GM21528 (cell line): Measurements from ENCODE around the gene MACROD2.

ENCODE experiments used
- ATAC-seq: cut with Tn5 transposase; IDR thresholded peaks from one replicate; pipeline ENCODE4 v1.9.1; 2021; ENCODE audit warnings: mild to moderate bottlenecking, moderate library complexity; ENCODE audit not compliant: unreplicated experiment, low FRiP score

MACROD2 gene

DNA sequence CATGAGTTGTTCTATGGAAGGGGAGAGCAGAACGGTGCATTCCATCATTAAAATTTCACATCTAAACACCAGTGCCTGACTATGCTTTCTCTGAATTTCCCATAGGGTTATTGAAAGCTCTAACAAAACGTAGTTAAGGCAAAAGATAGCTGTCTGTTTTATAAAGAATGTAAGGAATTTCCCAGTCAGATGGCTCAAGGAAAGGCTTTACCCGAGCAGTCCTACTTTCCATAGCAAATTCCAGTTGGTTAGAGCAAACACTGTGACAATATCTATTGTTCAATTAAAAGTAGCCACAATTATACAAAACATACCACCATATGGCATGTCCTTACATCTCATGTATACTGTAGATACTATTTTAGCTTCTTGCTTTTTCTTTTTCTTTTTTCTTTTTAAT, 1401.6 kb downstream of the MACROD2 start:
- ATAC-seq, result no peak

DNA sequence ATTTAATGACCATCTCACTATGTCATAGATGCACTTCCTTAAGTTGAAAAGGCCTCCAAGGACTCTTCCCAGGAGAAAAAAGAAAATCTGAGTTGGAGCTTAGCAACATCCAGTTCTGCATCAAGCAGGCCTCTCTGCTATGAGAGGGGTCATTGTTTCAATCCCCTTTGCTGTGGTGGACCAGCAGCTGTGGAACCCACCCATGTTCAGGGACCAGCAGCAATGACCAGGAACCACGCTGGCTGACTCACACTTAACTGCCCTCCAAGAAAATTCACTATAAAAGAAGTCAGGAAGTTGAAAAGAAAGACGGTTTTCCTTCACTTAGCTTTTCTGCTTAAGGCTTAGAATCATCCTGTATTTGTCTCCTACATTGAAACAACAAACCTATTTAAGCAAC, 1404.5 kb downstream of the MACROD2 start:
- ATAC-seq, result no peak

DNA sequence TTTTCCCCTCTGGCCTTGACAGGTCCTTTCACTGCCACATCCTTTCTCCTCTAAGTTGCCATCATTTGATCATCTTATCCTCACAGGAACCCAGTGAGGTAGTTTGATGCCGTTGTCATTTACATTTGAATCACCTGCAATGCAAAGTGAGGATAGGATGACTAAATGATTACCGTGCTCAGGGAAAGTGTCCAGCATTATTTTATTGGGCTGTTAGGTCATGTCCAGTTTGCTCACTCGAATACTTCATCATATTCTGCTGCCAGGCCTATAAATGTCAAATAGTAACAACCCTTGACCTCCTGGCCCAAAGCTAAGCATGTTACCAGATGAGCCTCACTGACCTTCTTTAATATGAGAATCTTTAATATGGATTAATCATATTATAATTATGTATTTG, 1410.8 kb downstream of the MACROD2 start:
- no peak for ATAC-seq

DNA sequence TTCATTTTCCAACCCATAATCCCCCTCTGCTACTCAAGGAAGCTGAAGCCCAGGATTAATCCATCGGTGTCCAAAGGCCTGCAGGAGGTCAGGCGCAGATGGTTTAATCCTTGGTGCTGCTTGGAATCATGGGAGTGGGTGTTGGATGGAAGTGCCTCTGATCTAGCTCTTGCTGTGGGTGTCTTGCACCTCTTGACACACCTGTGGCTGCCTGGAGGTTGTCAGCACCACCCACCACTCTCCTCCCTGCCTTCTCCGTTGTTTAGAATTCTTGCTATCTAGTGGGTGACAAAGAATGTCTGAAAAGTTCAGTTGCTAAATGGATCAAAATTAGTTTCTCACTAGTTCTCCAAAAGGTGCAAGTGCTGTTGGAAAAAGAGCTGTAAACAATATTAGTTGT, 1416.5 kb downstream of the MACROD2 start:
- no peak for ATAC-seq

DNA sequence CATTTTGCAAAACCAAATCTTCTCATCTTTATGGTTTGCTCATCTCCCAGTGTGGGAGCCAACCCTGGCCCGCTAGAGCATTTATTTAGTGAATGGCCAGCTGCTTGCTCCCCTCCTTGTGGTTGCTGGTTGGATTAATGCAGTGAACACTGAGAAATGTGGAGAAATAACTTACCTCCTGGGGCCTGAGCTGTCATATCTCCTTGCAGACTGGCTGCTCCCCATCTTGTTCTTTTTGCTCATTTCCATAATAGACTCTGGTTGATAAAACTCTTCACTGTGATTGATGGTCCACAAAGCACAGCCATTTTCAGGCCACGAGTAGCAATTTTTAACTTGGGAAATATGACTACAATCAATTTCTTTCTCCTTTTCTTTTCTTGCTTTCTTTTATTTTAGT, 1420.6 kb downstream of the MACROD2 start:
- no peak for ATAC-seq

DNA sequence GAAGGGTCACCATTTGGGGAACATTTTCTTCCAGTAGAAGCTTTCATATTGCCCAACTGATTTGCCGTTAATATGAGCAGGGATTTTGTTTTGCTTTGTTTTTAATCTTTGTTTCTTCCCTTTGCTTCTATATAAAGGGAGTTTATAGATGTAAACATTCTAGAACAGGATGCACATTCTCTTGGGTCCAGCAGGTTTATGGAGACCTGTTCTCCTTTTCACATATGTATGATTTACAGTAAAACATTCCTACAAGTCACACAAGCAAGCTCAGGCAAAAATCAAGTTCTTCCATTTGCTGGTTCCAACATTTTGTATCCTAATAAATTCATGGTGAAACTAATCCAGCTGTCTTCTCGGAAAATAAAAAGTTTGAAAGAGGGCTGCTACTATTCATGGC, 1424.5 kb downstream of the MACROD2 start:
- no peak for ATAC-seq

DNA sequence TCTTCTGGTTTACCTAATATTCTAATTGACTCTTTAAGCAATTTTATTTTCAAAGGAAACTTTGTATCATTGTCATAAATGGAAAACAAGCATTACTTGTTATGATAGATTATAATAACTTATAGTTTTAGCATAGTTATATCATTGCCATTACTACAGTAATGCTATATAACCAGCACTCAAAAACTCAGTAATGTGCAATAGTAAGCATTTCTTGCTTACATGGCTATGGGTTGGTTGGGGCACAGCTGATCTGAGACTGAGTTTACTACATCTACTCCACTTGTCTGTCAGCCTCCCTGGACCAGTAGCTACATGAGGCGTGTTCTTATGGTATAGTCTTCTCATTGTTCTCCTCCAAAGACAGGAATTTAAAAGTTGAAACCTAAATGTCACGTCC, 1427.7 kb downstream of the MACROD2 start:
- no peak for ATAC-seq

DNA sequence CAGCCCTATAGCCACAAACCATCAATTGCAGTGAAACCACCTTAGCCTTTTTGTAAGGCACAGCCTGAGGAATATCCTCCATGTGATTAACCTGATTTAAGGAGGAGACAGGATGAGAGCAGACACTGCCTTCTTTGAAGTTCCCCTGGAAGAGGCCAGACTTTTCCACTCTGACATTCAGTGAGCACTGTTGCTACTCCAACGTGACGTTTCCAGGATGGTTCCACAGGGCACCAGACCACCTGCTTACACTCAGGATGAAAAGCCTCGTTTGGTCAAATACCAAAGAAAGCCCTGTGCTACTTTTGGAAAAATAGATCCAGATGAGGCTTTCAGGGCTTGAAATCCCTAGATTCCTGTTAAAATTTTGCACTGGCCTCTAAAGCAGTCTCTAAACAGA, 1444.2 kb downstream of the MACROD2 start:
- no peak for ATAC-seq

DNA sequence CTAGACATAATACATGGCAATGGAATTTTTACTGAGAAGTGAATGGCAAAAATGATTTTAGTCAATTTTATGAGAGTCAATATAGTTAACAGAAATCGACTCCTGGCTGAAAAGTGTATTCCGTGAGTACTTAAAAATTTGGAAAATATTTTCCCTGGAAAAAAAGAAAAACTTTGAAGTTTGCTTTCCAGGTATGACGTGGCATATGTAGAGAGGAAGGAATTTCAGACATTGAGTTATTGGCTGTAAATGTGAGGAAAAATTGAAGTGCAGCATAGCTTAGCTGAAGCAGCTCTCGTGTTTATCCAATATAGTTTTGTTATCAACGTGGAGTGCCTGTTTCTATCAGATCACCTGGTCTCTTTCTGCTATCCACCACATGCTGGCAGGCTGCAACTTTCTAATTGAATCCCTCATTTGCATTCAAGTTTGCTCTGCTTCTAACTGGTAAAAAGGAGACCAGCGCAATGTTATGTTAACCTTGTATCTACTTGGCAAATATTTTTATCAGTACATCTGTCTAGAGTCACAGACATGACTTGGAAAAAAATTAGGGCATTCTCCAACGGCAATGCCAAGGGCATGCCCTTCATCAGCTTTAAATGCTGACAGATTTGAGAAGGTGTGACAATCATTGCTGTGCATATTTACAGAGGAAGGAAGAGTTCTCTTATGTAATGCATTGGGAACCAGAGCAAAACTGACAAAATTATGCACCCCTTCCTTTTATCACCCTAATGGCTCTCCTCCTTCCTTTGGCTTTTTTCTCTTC, 1444.9 kb downstream of the MACROD2 start:
- ATAC-seq, result no peak

DNA sequence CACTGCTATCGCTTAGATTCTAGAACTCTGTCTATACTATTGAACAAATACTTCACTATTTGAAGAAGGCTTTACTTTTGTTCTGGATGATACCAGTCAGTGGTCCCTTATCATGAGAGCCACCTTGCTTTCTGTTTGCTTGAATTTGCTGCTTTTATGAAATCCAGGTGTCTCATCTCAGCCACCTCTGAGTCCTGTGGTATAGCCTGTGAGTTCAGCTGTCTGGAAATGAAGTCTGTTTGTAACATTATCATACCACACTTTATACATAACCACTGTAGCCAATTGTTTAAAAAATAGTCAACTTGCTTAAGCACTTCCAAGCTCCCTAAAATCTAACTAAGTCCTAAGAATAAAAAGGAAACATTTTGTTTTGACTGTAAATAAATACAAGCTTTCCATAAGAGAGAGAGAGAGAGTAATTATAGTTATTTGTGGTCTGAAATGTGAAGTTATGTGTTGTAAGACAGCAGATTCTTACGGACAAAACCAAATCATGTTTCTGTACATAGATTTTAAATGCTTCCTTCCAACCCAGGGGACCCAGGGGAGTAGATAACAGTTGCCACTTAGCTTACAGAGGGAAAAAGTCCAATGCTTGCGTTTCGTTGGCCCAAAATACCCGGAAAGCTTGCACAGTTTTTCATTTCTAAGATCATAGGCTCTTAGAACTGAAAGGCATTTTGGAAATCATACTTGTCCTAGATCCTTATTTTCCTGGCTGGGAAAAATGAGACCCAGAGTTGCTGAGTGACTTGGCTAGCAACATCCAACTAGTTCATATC, 1449.9 kb downstream of the MACROD2 start:
- no peak for ATAC-seq

DNA sequence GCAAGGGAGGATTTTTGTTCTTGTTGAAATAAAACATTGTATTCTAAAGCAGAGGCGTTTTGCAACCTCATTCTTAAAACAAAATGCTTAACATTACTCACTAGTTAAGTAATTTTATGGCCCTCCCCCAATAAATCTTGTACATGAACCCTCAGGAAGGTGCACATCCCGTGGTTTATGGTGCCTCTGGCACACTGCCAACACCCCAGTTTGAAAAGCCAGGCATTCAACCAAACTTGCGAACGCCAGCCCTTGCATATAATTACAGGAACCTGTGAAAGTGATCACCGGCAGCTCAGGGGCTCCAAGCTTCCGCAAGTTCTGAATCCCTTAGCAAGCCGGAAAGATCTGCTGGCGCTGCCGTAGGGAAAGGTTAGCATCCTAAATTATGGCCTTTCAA, 1451.1 kb downstream of the MACROD2 start:
- ATAC-seq, result no peak

DNA sequence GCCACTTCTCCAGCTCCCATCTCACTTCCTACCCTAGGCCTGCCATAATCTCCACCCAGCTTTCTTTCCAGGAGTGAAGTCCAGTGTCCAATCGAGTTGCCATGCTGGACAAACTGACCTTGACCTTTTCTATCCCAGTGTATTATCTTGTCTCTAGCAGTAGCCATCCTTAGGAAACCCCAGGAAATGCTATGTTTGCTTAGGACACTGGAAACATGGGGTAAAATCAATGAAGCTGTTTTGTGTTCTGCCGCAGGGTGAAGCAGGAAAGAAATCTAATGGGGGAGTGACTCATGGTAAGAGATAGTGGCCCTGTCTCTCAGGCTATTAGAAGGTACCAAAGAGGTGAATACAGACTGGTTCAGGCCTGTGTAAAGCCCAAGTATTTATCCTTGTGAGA, 1452.2 kb downstream of the MACROD2 start:
- no peak for ATAC-seq

DNA sequence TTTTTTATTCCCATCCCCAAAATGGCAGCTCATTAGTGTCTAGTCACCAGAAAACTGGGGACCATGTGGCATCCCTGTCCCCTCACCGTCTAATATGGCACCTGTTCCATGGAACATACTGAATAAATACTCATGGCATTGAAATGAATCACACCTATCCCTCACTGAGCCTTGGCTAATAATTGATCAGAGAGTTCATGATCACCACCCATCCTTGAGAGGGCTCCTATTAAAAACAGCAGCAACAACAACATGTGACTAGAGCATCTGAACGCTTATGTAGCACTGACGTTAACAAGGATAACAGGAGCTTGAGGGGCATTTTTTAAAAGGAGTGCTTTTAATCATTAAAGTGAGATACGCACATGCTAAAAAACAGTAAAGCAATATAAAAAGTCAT, 1453.7 kb downstream of the MACROD2 start:
- no peak for ATAC-seq

DNA sequence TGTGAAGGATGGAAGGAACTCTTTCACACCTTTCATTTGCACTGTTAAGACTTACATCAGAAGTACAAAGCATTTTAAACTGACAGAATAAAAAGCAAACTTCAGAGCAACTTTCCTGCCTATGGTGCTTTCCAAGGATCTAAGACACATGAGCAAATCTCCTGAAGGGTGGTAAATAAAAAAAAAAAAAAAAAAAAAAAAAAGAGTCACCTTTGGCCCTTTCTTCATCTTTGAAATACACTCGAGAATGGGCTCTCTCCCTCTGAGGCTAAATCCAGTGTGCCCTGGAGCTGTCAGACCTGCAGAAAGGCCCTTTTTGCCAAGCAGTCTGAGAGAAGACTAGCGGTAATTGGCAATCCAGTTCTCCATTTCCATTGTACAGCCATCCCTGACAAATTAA, 1455.9 kb downstream of the MACROD2 start:
- no peak for ATAC-seq

DNA sequence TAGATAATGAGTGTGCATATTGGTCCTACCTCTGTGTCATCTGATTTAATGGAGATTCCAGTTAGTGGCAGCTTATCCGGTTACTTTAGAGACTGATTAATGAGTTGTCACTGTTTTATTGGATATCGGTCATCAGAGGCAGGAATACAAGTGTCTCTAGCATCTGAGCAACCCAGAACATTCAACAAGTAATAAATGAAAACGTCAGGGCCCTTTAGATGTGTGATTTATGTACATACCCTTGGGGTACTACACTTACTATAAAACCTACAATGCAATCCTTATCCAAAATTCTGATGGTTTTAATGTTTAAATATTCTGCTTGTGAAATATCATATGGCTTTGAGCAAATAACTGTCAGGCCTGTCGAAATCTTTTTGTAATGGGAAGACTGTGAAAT, 1460.0 kb downstream of the MACROD2 start:
- ATAC-seq, result no peak

DNA sequence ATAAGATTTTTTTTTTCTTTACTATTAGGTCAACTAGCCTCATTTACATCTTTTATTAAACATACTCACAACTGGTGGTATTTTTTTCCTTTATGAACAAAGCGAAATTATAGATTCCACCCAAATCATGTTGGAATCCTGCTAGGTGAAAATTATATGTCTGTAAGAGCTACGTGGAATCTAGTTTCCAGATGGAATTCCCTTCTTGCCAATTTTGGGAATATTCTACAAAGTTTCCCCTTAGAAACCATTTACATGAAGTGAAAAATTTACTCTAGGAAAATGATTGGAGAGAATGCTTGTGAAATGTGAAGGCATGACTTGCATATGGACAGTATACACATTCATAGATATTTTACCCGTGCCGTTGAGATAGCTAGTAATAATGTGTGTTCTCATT, 1466.6 kb downstream of the MACROD2 start:
- ATAC-seq, result no peak

DNA sequence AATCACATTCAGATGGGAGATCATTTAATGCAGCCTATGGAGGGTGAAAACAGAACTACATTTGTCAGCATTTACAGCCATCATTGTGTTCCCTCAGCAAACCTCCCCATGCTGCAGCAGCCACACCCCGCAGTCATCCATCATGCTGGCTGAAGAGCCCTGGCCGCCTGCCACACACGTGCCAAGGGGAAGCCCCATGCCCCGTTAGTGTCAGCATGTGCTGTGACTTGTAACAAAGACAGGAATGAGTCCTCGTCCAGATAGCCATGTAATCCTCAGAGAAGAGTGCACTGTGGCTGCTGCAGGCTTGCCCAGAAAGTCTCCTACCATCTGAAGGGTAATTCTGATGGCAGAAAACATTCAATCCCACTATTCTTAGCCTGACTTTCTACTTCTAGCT, 1480.2 kb downstream of the MACROD2 start:
- no peak for ATAC-seq

DNA sequence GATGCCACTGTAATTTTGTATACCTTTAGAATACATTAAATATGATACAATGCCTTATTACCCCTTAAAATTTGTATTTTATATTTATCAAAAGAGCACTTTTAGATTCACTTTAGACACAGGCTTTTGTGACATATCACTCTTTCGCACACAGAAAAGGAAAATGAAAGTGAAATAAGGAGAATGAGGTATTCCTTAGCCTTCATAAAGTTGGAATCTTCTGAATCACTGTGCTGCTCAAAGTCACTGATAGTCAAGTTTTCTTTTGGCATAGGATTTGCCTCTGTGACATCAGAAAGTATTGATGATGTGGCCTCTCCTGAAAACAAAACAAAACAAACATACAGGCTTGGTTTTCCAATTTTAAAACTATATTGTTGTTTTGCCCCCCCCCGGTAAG, 1480.9 kb downstream of the MACROD2 start:
- no peak for ATAC-seq

DNA sequence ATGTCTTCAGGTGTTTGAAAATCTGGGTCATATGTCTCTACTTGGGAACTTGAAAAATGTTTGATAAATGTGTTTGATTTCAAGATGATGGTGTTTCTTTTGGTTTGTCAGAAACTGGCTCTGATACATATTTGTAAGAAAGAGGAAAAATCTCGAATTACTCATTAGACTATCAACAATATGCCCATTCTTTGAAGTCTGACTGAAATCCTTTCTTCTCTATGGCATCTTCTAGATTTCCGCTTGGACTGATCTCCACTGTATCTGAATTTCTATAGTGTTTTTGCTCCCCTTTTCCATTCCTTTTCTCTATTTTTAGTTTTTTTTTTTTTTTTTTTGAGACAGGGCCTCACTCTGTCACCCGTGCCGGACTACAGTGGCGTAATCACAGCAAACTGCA, 1481.5 kb downstream of the MACROD2 start:
- no peak for ATAC-seq

DNA sequence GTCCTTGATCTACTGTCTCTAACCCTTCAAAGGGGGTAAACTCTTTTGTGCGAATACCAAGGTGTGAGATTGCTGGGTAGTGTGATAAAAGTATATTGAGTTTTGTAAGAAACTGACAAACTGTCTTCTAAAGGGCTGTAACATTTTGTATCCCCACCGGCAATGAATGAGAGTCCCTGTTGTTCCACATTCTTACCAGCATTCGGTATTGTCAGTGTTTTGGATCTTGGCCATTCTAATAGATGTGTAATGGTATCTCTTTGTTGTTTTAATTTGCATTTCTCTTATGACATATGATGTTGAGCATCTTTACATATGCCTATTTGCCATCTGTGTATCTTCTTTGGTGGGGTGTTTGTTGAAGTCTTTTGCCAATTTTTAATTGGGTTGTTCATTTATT, 1487.2 kb downstream of the MACROD2 start:
- ATAC-seq, result no peak

DNA sequence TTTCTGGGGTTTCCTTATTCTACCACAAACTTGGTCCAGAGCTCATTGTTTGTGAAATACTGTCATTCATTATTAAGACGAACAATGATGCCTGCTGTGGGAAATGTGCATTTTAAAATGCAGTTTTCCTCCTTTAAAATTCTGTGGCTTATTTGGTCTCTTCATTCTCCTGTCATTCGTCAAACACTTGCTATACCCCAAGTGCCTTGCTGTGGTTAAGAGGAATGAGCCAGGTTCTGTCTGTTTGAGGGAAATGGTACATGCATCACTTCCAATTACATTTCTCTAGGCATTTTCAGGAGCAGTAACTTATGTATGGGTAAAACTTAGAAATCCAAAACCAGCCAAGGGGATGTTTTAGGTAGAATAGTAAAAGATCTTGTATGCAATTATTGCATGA, 1490.2 kb downstream of the MACROD2 start:
- no peak for ATAC-seq

DNA sequence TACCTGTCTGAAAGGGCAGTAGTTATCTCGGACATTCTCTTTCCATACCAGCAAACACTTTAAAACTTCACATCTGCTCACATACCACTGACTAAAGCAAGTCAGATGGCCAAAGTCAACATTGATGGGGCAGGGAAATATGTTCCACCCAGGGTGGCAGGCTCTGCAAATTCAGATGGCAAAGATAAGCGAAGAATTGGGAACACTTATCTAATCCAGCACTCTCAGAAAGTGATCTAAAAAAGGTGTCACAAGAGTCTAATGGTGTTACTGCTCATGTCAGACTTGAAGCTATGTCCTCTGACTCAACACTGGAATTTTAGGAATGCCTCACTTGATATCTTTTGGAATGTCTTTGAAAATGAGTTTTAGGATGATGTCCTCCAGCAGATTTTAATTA, 1491.7 kb downstream of the MACROD2 start:
- no peak for ATAC-seq
